ENCODE data around the gene MAPT.

MAPT gene

DNA sequence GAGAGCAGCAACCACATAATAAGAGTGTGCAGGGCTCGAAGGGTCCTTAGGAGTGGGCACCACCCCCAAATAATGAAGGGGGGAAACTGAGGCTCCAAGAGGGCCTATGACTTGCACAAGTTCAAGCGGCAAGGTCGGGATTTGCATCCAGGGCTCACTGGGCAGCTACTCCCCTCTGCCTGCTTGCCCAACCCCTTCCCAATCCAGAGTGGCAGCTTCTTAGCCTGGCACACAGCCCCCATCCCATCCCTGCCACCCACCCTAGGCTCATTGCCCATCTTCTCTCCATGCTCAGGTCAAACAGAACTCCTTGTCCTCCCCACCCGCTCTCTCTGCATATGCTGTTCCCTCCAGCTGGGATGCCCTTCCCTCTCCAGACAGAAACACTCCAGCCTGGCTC lies 47.3 kb upstream of the MAPT start:
- Histone ChIP-seq H3K9me3 (no peaks in the 10 kb centered on the region), H3K27ac (no peak overlapping the region), H3K4me1 (no peaks in the 10 kb centered on the region), H3K4me3 (no peak overlapping the region), H3K27me3 (peaks cover 0 to 60% of the 10 kb centered on the region in 2 donors), H3K36me3 (no peaks in the 10 kb centered on the region)
- intact Hi-C loops (cut with DNase I; ENCODE audit: low total_unique reads): no loop called here
- no peak for TF ChIP-seq CTCF (IDR thresholded peaks at IDR 0.05)
- DNase-seq: no peak

DNA sequence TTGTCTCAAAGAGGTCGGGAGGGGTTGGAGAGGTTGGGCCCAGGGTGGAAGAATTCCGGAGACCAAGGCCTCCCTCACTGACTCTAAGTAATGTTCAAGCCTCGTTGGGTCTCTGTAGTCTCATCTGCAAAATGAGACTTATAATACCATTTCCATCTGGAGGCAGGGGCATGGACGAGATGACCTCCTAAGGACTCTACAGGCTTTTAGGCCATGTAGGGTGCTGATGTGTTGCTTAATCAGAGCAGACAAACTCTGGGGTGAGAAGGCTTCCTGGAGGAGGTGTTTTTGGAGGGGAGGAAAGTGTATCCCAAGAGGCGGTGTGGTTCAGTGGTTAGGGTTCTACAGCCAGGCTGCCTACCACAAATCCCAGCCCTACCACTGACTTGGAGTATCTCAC lies 46.6 kb upstream of the MAPT start:
- H3K4me1 ChIP-seq: peaks cover 0 to 2% (median 0%) of the 10 kb centered on the region in 4 donors
- H3K9me3 ChIP-seq: no peaks in the 10 kb centered on the region
- intact Hi-C loops (cut with DNase I; ENCODE audit: low total_unique reads): no loop called here
- H3K27ac ChIP-seq: no peak overlapping the region
- no peak for TF ChIP-seq CTCF (IDR thresholded peaks at IDR 0.05)
- H3K27me3 ChIP-seq: peaks cover 0 to 67% of the 10 kb centered on the region in 2 donors
- H3K4me3 ChIP-seq: no peak overlapping the region
- no peaks in the 10 kb centered on the region for H3K36me3 ChIP-seq
- no peak for DNase-seq

DNA sequence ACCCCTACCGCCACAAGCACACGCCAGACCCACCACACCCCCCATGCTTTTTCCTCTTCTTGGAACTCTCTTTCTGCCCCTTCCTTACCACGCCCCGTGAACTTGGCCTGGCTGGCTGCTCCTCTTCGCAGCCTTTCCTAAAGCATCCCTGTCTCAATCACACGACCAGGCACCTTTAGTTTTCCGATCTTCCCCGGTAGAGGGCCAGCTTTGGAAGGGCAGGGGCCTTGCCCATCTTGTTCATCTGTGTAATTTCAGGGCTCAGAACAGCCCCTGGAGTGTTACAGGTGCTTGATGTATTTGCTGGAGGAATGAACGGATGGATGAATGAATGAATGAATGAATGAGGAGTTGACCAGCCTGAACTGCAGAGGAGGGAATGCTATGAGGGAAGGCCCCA lies 45.9 kb upstream of the MAPT start:
- no peak for TF ChIP-seq CTCF (IDR thresholded peaks at IDR 0.05)
- intact Hi-C loops (cut with DNase I; ENCODE audit: low total_unique reads): no loop called here
- no peak for DNase-seq
- H3K9me3 ChIP-seq: no peaks in the 10 kb centered on the region
- peaks cover 0 to 73% of the 10 kb centered on the region in 2 donors for H3K27me3 ChIP-seq
- peaks cover 0 to 2% (median 0%) of the 10 kb centered on the region in 4 donors for H3K4me1 ChIP-seq
- no peak overlapping the region for H3K4me3 ChIP-seq
- no peaks in the 10 kb centered on the region for H3K36me3 ChIP-seq
- H3K27ac ChIP-seq: no peak overlapping the region

GRCh38 chr17:45848868-45849535 lies 45.4 kb upstream of the MAPT start:
- no peak for DNase-seq
- Histone ChIP-seq H3K9me3 (no peaks in the 10 kb centered on the region), H3K27ac (no peak overlapping the region), H3K4me1 (peaks cover 0 to 2% (median 0%) of the 10 kb centered on the region in 4 donors), H3K27me3 (peaks cover 0 to 79% of the 10 kb centered on the region in 2 donors), H3K36me3 (no peaks in the 10 kb centered on the region), H3K4me3 (no peak overlapping the region)
- no peak for TF ChIP-seq CTCF (IDR thresholded peaks at IDR 0.05)
- intact Hi-C loops (cut with DNase I; ENCODE audit: low total_unique reads): no loop called here

DNA sequence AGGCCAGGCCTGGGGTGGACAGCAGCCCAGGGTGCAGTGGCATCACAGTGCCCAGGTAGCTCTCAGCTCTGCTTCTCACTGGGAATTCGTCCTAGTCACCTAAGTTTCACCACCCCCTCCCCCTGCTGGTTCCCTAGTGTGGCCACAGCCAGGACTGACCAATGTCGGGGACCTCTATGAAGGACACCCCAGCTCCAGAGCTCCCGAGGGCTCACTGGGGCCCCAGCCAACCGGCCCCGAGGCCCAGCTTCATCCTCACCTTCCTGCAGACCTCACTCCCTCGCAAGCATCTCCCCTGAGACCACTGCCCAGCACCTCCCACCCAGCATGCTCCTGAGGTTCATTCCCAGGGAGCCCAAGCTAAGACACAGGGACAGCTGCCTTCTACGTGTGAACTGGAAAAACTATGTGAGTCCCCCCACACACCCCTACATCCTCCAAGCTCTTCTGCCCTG lies 44.8 kb upstream of the MAPT start:
- intact Hi-C loops (cut with DNase I; ENCODE audit: low total_unique reads): no loop called here
- TF ChIP-seq CTCF (IDR thresholded peaks at IDR 0.05): no peak

More for the DNA sequence above, 44.8 kb upstream of the MAPT start:
- H3K9me3 ChIP-seq: no peaks in the 10 kb centered on the region
- H3K27ac ChIP-seq: no peak overlapping the region
- no peak for DNase-seq
- peaks cover 0 to 2% (median 0%) of the 10 kb centered on the region in 4 donors for H3K4me1 ChIP-seq
- no peaks in the 10 kb centered on the region for H3K36me3 ChIP-seq
- H3K4me3 ChIP-seq: no peak overlapping the region
- H3K27me3 ChIP-seq: peaks cover 0 to 84% of the 10 kb centered on the region in 2 donors
